AG09319 (cell line): ENCODE results near the gene KSR2.
"Not testable (repeated sequence)": the region's sequence is repeated elsewhere in the genome, so short reads cannot be mapped to it uniquely, and the experiment has no call there.

ENCODE experiments used
- DNase-seq: peaks from one replicate; pipeline ENCODE4 v3.0.0-alpha.2; 2010; ENCODE audit warnings: low read depth; ENCODE audit errors: extremely low read depth
- TF ChIP-seq, protein P1 (sequence below): IDR thresholded peaks from 2 replicates; pipeline ENCODE4 v1.5.1; 2011; ENCODE audit warnings: low read depth, mild to moderate bottlenecking, inconsistent platforms, low read length, moderate library complexity

The KSR2 gene

DNA sequence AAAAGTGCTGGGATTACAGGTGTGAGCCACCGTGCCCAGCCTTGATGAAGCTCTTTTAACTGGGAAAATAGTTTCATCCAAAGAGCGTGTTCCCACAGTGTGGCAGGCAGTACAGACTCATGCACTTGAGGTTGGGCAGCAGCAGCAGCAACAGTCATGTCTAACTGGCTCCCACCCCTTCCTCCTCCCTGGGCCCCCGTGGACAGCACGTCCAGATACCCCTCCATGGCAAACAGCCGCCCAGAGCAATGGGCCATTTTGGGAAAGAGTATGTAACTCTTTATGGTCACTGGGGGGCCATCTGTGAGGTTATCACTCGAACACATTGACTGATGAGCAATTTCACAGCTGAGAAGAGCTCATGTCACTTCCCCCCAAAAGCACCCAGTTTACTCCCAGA lies 328.3 kb downstream of the KSR2 start:
- DNase-seq: no peak
- TF ChIP-seq, protein P1, sequence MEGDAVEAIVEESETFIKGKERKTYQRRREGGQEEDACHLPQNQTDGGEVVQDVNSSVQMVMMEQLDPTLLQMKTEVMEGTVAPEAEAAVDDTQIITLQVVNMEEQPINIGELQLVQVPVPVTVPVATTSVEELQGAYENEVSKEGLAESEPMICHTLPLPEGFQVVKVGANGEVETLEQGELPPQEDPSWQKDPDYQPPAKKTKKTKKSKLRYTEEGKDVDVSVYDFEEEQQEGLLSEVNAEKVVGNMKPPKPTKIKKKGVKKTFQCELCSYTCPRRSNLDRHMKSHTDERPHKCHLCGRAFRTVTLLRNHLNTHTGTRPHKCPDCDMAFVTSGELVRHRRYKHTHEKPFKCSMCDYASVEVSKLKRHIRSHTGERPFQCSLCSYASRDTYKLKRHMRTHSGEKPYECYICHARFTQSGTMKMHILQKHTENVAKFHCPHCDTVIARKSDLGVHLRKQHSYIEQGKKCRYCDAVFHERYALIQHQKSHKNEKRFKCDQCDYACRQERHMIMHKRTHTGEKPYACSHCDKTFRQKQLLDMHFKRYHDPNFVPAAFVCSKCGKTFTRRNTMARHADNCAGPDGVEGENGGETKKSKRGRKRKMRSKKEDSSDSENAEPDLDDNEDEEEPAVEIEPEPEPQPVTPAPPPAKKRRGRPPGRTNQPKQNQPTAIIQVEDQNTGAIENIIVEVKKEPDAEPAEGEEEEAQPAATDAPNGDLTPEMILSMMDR: no peak

DNA sequence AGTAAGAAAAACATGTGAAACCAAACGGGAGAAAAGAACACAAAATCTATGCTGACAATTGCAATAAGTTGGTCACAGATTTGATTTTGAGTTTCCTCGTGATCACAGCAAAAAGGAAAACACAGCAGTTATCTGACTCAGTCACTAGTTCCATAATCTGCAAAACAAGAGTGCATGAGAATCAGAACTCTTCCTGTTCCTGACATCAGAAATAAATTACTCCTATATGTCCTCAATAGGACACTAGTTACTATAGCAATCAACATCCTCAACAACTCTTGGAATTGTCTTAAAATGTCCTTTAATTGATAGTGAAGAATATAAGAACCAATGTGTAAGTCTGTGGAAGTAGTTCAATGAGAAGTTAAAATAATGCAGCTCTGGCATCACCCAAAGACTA lies 339.3 kb downstream of the KSR2 start:
- TF ChIP-seq, protein P1: no peak
- DNase-seq: no peak

DNA sequence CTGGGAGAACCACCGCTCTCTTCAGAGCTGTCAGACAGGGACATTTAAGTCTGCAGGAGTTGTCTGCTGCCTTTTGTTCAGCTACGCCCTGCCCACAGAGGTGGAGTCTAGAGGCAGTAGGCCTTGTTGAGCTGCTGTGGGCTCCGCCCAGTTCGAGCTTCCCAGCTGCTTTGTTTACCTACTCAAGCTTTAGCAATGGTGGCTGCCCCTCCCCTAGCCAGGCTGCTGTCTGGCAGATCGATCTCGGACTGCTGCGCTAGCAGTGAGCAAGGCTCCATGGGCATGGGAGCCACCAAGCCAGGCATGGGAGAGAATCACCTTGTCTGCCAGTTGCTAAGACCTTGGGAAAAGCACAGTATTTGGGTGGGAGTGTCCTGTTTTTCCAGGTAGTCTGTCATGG lies 340.1 kb downstream of the KSR2 start:
- DNase-seq: not testable (repeated sequence)

DNA sequence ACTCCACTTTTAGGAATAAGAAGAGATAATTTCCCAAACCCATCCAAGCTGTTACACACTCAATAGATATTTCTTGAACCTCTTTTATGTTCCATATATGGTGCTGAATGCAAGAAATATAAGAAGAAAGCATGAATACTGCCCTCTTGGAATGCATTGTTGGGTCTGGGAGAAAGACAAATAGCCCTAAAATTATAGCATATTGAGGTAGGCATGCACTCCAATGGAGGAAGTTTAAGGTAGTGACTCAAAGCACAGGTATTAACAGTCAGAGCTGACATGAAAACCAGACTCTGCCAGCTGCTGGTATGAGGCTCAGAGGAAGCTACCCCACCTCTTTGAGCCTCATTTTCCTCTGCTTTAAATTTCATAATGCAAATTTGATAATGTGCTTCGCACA lies 346.0 kb downstream of the KSR2 start:
- TF ChIP-seq, protein P1: no peak
- no peak for DNase-seq

DNA sequence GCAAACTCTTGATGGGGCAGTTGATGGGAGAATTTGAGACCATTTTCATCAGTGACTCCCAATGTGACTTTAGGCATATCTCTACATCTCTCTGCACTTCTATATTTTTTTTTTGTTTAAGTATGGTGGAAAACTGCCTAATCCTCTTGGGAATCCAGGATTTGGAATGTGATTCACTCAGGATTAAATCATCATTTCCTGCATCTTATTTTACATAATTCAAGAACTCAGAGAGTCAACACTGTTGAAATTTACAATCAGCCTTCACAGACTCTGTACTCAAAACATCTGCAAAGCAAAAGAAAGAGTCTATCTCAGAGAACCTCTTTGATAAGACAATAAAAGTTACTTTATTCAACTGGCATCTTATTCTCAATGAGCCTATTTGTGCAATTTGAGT lies 346.7 kb downstream of the KSR2 start:
- no peak for DNase-seq
- TF ChIP-seq, protein P1: no peak

DNA sequence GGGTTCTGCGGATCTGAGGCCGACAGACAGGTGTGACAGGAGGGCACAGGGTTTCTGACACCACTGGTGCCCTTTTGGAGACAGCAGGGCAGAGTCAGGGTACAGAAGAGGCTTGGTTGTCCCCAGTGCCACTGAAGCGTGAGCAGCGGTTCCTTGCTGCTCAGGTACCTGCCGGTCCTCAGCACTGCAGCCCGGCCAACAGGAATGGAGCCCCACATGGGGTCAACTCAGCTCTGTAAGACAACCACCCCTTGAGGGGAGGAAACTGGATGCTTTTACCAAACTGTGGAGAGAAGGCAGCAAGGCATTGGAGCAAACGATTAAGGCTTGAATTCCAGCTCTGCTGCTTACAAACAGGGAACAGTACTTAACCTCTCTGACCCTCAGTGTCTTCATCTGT lies 361.0 kb downstream of the KSR2 start:
- no peak for DNase-seq
- TF ChIP-seq, protein P1: no peak

DNA sequence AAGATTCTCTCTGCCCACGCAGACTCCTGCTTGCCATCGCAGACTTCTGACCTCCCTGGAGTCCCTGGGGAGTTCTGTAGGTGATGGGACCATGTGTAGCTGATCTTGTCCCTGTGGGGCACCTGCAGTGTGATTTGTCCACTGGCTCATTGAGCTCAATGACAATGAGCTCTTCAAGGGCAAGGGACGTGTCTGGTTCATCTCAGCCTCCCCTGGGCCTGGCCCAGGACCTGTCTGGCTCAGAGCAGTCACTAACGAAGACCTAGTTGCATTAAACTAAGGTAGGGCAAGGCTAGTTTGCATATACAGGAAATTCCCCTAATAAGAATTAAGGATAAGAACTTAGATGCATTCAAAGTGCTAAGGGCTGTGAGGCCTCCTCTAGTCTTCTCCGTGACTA lies 361.8 kb downstream of the KSR2 start:
- TF ChIP-seq, protein P1: no peak
- DNase-seq: no peak

DNA sequence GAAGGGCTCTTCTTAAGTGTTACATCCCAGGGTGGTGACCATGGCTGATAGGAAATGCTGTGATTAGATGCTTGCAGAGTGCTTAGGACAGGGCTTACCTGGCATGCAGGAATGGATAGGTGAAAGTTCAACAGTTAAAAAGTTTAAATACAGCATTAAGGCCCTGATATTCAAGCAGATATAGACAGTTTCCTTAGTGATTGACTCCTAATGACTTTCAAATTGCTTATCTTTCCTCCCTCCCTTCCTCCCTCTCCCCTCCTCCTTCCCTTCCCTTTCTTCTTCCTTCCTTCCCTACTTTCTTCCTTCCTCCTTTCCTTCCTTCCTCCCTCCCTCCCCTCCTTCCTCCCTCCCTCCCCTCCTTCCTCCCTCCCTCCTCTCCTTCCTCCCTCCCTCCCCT lies 362.8 kb downstream of the KSR2 start:
- TF ChIP-seq, protein P1: no peak
- DNase-seq: no peak
